Neuronal stem cell (in vitro differentiated cells): ENCODE measurements around the gene PTGR3.

Experiments
- DNase-seq: peaks from one replicate; pipeline ENCODE4 v3.0.0-alpha.2; 2013; ENCODE audit warnings: low spot score
- H2AFZ ChIP-seq: one replicate; pipeline ENCODE4 v1.6.1; 2013; ENCODE audit warnings: mild to moderate bottlenecking, low read length, inconsistent platforms
- H2AK5ac ChIP-seq: 2 replicates; pipeline ENCODE4 v1.6.1; 2013; ENCODE audit warnings: low read depth, mild to moderate bottlenecking, inconsistent platforms, low read length, moderate library complexity, mixed read lengths
- H2BK120ac ChIP-seq: 2 replicates; pipeline ENCODE4 v1.6.1; 2013; ENCODE audit warnings: low read depth, mild to moderate bottlenecking, inconsistent platforms, low read length, moderate library complexity, mixed read lengths
- H2BK12ac ChIP-seq: one replicate; pipeline ENCODE4 v1.6.1; 2013; ENCODE audit warnings: low read length, inconsistent platforms
- H2BK15ac ChIP-seq: 2 replicates; pipeline ENCODE4 v1.6.1; 2013; ENCODE audit warnings: mild to moderate bottlenecking, low read length, inconsistent platforms, mixed read lengths
- H2BK5ac ChIP-seq: one replicate; pipeline ENCODE4 v1.6.1; 2013; ENCODE audit warnings: inconsistent platforms, mild to moderate bottlenecking, low read length, moderate library complexity
- H3K14ac ChIP-seq: one replicate; pipeline ENCODE4 v1.6.1; 2013; ENCODE audit warnings: low read length, inconsistent platforms
- H3K18ac ChIP-seq: 2 replicates; pipeline ENCODE4 v1.6.1; 2013; ENCODE audit warnings: low read length, inconsistent platforms
- H3K23ac ChIP-seq: 2 replicates; pipeline ENCODE4 v1.6.1; 2013; ENCODE audit warnings: low read depth, mild to moderate bottlenecking, mixed read lengths, low read length, inconsistent platforms; ENCODE audit not compliant: poor library complexity
- H3K27ac ChIP-seq: replicated peaks from 3 replicates; pipeline ENCODE4 v1.5.1; 2013; ENCODE audit warnings: low read length, inconsistent platforms
- H3K27me3 ChIP-seq, 3 experiments: 2 replicates each; pipeline ENCODE4 v1.6.1; 2013; ENCODE audit warnings: low read length in 3 of 3, mild to moderate bottlenecking in 2 of 3, inconsistent platforms in 1 of 3, low read depth in 1 of 3, mixed read lengths in 1 of 3, moderate library complexity in 1 of 3; ENCODE audit not compliant: control insufficient read depth in 3 of 3, insufficient read depth in 3 of 3
- H3K36me3 ChIP-seq, 2 donors: replicated peaks in 1 of 2; 2 replicates each; pipeline ENCODE4 v1.6.1; 2013; ENCODE audit warnings: low read length in 2 of 2; ENCODE audit not compliant: control insufficient read depth in 2 of 2, insufficient read depth in 2 of 2
- H3K4ac ChIP-seq: 2 replicates; pipeline ENCODE4 v1.6.1; 2013; ENCODE audit warnings: inconsistent platforms, mild to moderate bottlenecking, low read length, moderate library complexity
- H3K4me1 ChIP-seq, 2 donors: 1 replicate in 1 of 2; 2 replicates in 1 of 2; pipeline ENCODE4 v1.6.1; 2013; ENCODE audit warnings: low read length in 2 of 2, low read depth in 1 of 2; ENCODE audit not compliant: control insufficient read depth in 2 of 2, insufficient read depth in 1 of 2
- H3K4me2 ChIP-seq: one replicate; pipeline ENCODE4 v1.6.1; 2013; ENCODE audit warnings: mild to moderate bottlenecking, low read length, inconsistent platforms; ENCODE audit not compliant: insufficient read depth, poor library complexity, severe bottlenecking
- H3K4me3 ChIP-seq, 2 donors: 2 replicates each; pipeline ENCODE4 v1.5.1; 2013; ENCODE audit warnings: low read length in 2 of 2, mild to moderate bottlenecking in 2 of 2, inconsistent platforms in 1 of 2, moderate library complexity in 1 of 2
- H3K79me1 ChIP-seq: one replicate; pipeline ENCODE4 v1.6.1; 2013; ENCODE audit warnings: low read depth, mild to moderate bottlenecking, inconsistent platforms, low read length, moderate library complexity
- H3K9ac ChIP-seq: one replicate; pipeline ENCODE4 v1.6.1; 2013; ENCODE audit warnings: mild to moderate bottlenecking, low read depth, low read length, inconsistent platforms; ENCODE audit not compliant: poor library complexity
- H3K9me3 ChIP-seq, 2 donors: replicated peaks in 1 of 2; 2 replicates each; pipeline versions ENCODE3 to v1.6.1; 2013; ENCODE audit warnings: low read length in 2 of 2, mild to moderate bottlenecking in 2 of 2, inconsistent platforms in 1 of 2, low read depth in 1 of 2, mixed read lengths in 1 of 2, moderate library complexity in 1 of 2; ENCODE audit not compliant: control insufficient read depth in 2 of 2, insufficient read depth in 1 of 2
- H4K8ac ChIP-seq: one replicate; pipeline ENCODE4 v1.6.1; 2013; ENCODE audit warnings: low read depth, mild to moderate bottlenecking, inconsistent platforms, low read length, moderate library complexity
- H4K91ac ChIP-seq: one replicate; pipeline ENCODE4 v1.6.1; 2013; ENCODE audit warnings: low read length, low read depth, mild to moderate bottlenecking, inconsistent platforms; ENCODE audit not compliant: poor library complexity
- WGBS, 2 donors: extraction: QIAGEN DNeasy Blood & Tissue Kit; methylation state at CpG; one replicate each; pipeline ENCODE4 v1.1.7; 2013; ENCODE audit warnings: missing lambda C conversion rate in 2 of 2, mixed read lengths in 1 of 2; ENCODE audit not compliant: insufficient read length in 2 of 2, insufficient replicate concordance in 1 of 2; ENCODE audit errors: extremely low coverage in 2 of 2; 5-methylcytosine and 5-hydroxymethylcytosine counted together

The PTGR3 gene

DNA sequence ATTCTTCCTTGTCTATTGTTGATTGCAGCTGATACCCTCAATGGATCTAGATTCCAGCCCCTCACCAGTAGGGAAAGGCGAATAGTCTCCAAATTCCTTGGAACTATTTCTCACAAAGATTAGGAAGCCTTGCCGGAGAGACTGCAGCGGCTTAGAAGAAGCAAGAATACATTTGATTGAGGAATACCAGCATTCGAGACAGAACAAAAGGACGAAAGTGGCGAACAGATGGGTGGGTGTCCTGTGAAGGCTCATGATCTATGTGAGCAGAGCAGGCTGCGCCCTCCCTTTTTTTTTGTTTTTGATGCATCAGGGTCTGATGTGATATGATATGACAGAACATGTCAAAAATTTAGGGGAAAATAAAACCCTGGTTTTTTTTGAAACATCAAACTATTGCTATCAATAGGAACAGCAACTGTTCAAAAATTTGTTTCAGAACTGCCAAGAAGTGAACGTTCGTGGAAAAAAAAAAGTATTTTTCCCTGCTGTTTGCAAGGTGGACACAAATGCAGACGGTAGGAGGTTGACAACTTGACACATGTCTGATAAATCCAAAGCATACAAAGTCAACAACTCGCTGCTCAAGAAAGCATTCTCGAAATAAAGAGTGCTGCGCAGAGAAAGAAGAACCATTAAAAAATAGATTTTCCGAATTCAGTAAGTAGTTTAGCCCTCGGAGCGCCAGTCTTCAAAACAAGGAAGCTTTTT lies 49.1 kb downstream of the PTGR3 start:
- Histone ChIP-seq H3K9ac (no peak overlapping the region), H2BK15ac (no peak overlapping the region), H2AFZ (peak overlapping the region; percentile 61), H2BK12ac (no peak overlapping the region), H2BK5ac (no peak overlapping the region), H4K91ac (no peak overlapping the region), H2BK120ac (no peak overlapping the region), H4K8ac (no peak overlapping the region), H3K4me2 (no peak overlapping the region), H3K4me1 (peaks cover 2 to 16% of the 10 kb centered on the region in 2 donors), H2AK5ac (no peak overlapping the region), H3K36me3 (no peaks in the 10 kb centered on the region), H3K4me3 (no peak overlapping the region), H3K27me3 (peaks cover 0 to 29% (median 0%) of the 10 kb centered on the region in 3 experiments), H3K23ac (no peak overlapping the region), H3K4ac (no peak overlapping the region), H3K27ac (peak overlapping the region; percentile 43), H3K14ac (no peak overlapping the region), H3K18ac (no peak overlapping the region), H3K79me1 (no peaks in the 10 kb centered on the region), H3K9me3 (peaks cover 0 to 3% of the 10 kb centered on the region in 2 donors)
- WGBS, 2 donors, result no CpG with 5 or more reads among the region's 16 CpGs
- DNase-seq, result no peak

DNA sequence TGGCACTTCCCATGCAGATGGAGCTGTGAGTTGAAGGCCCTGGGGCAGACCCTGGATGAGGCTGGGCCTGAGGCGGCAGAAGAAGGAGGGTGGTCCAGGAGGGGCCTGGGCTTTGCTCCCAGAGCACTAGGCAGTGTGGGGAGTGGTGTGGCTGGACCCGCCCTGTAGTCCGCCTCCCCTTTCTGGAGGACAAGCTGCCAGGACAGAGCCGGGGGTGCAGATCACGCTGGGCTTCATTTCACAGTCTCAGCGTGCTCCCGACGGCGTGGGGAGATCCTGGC lies 49.8 kb downstream of the PTGR3 start:
- H4K91ac ChIP-seq, result no peak overlapping the region
- H3K9ac ChIP-seq, result no peak overlapping the region
- H2BK5ac ChIP-seq, result no peak overlapping the region
- no peak overlapping the region for H3K4me3 ChIP-seq
- no peak overlapping the region for H2BK120ac ChIP-seq
- H3K23ac ChIP-seq, result no peak overlapping the region
- H2BK15ac ChIP-seq, result no peak overlapping the region
- peak overlapping the region; percentile 39 for H3K18ac ChIP-seq
- no peak overlapping the region for H2AFZ ChIP-seq
- DNase-seq, result no peak
- peaks cover 2 to 16% of the 10 kb centered on the region in 2 donors for H3K4me1 ChIP-seq
- no peak overlapping the region for H3K4me2 ChIP-seq
- H3K27me3 ChIP-seq, result peaks cover 0 to 29% (median 0%) of the 10 kb centered on the region in 3 experiments
- WGBS, 2 donors, result no CpG with 5 or more reads among the region's 9 CpGs
- H3K79me1 ChIP-seq, result no peaks in the 10 kb centered on the region
- H3K4ac ChIP-seq, result no peak overlapping the region
- H4K8ac ChIP-seq, result no peak overlapping the region
- no peaks in the 10 kb centered on the region for H3K36me3 ChIP-seq
- peak overlapping the region; percentile 58 for H3K14ac ChIP-seq
- peak overlapping the region; percentile 6 for H2AK5ac ChIP-seq
- H2BK12ac ChIP-seq, result no peak overlapping the region
- peak overlapping the region; percentile 43 for H3K27ac ChIP-seq
- peaks cover 0 to 3% of the 10 kb centered on the region in 2 donors for H3K9me3 ChIP-seq
